Fibroblast of mammary gland (primary cell): ENCODE results near the gene FBXL20.
"Not testable (repeated sequence)": the region's sequence is repeated elsewhere in the genome, so short reads cannot be mapped to it uniquely, and the experiment has no call there.

ENCODE experiments used
- DNase-seq: peaks from one replicate; pipeline ENCODE4 v3.0.0-alpha.2; 2010; ENCODE audit warnings: low read depth
- H3K4me3 ChIP-seq: 2 replicates; pipeline ENCODE4 v1.5.1; 2011; ENCODE audit warnings: low read depth, mild to moderate bottlenecking, low read length, moderate library complexity; ENCODE audit not compliant: control insufficient read depth
- TF ChIP-seq, protein P1 (sequence below): conservative IDR thresholded peaks from 2 replicates; pipeline ENCODE4 v1.5.1; 2011; ENCODE audit warnings: low read depth, low read length, inconsistent platforms; ENCODE audit not compliant: control insufficient read depth, insufficient read depth

FBXL20 gene

DNA sequence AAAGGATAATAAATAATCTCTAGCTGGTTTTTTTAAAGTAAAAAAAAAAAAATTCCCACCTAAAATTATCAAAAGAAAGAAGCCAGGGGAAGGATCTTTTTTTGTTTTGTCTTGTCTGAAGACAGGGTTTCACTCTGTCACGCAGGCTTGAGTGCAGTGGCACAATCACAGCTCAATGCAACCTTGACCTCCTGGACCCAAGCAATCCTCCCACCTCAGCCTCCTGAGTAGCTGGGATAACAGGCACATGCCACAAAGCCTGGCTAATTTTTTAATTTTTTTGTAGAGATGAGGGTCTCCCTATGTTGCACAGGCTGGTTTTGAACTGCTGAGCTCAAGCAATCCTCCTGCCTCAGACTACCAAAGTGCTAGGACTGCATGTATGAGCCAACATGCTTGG, 97.2 kb downstream of the FBXL20 start:
- H3K4me3 ChIP-seq = no peak overlapping the region
- TF ChIP-seq, protein P1, sequence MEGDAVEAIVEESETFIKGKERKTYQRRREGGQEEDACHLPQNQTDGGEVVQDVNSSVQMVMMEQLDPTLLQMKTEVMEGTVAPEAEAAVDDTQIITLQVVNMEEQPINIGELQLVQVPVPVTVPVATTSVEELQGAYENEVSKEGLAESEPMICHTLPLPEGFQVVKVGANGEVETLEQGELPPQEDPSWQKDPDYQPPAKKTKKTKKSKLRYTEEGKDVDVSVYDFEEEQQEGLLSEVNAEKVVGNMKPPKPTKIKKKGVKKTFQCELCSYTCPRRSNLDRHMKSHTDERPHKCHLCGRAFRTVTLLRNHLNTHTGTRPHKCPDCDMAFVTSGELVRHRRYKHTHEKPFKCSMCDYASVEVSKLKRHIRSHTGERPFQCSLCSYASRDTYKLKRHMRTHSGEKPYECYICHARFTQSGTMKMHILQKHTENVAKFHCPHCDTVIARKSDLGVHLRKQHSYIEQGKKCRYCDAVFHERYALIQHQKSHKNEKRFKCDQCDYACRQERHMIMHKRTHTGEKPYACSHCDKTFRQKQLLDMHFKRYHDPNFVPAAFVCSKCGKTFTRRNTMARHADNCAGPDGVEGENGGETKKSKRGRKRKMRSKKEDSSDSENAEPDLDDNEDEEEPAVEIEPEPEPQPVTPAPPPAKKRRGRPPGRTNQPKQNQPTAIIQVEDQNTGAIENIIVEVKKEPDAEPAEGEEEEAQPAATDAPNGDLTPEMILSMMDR = no peak
- no peak for DNase-seq

DNA sequence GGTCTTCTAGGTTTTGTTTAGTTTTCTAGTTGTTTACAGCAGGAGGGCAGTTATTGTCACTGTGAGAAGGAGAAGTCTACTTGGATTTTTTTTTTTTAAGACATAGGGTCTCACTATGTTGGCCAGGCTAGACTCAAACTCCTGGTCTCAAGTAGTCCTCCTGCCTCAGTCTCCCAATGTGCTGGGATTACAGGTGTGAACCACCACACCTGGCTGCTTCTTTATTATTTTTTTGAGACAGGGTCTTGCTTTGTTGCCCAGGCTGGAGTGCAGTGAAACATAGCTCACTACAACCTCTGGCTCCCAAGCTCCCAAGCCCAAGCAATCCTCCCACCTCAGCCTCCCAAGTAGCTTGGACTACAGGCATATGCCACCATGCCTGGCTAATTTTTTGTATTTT, 107.4 kb downstream of the FBXL20 start:
- no peak overlapping the region for H3K4me3 ChIP-seq
- TF ChIP-seq, protein P1 = no peak
- no peak for DNase-seq

DNA sequence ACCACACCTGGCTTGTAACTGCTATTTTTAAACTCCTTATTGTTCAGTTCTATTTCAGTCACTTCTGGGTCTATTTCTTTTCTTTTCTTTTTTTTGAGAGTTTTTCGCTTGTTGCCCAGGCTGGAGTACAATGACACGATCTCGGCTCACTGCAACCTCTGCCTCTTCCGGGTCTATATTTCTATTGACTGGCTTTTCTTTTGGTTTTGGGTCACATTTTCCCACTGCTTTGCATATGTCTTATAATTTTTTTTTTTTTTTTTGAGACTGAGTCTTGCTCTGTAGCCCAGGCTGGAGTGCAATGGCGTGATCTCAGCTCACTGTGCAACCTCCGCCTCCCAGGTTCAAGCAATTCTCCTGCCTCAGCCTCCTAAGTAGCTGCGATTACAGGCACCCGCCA, 108.9 kb downstream of the FBXL20 start:
- not testable (repeated sequence) for DNase-seq, H3K4me3 ChIP-seq

DNA sequence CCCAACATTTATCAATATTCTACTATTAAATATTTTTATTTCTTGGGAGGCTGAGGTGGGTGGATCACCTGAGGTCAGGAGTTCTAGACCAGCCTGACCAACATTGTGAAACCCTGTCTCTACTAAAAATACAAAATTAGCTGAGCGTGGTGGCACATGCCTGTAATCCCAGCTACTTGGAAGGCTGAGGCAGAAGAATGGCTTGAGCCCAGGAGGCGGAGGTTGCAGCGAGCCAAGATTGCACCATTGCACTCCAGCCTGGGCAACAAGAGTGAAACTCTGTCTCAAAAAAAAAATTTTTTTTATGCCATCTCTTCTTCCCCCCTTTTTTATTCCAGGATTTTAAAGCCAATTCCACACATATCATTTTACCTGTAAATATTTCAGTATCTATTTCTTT, 114.9 kb downstream of the FBXL20 start:
- not testable (repeated sequence) for DNase-seq, H3K4me3 ChIP-seq

DNA sequence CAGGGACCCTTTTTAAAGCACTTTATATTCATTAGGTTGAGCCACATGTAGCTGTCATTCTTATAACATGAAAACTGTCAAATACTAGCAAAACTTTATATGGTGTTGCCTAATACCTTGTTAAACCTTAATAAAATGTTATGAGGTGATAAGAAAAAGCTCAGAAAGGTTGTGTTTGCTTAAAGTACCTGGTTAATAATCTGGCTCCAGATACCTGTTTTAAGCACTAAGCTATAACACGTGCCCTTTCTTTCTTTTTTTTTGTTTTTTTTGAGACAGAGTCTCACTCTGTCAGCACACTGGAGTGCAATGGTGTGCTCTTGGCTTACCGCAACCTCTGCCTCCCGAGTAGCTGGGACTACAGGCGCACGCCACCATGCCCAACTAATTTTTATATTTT, 116.7 kb downstream of the FBXL20 start:
- no peak for DNase-seq
- H3K4me3 ChIP-seq = no peak overlapping the region
- TF ChIP-seq, protein P1 = no peak

DNA sequence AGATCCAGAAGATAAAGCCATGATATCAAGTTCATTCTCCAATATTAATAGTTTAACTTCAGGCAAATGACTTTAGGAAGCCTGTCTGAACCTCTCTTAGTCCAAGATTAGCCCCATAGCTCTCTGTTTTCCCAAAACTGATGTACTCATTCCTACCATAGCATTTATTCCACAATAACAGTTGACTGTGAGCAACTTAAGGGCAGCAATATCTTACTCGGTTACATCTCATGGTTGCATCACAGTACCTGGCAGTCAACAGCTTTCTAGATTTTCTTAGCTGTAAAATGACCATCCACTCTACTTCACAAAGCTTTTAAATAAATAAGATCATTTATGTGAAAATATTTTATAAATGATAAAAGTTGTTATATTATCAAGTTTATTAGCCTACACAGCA, 117.5 kb downstream of the FBXL20 start:
- no peak for DNase-seq
- H3K4me3 ChIP-seq = no peak overlapping the region
- TF ChIP-seq, protein P1 = no peak

DNA sequence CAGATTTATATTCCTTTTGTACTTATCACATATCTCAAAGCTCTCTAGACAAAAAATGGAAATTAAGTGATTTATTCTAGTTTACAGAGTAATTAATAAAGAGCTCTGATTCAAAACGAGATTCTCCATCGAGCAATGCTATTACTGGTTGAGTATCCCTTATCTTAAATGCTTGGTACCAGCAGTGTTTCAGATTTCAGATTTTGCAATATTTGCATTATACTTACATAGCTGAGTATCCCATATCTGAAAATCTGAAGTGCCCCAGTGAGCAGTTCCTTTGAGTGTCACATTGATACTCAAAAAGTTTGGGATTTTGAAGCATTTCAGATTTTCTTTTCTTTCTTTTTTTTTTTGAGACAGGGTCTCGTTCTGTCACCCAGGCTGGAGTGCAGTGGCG, 118.3 kb downstream of the FBXL20 start:
- no peak overlapping the region for H3K4me3 ChIP-seq
- TF ChIP-seq, protein P1 = no peak
- no peak for DNase-seq

DNA sequence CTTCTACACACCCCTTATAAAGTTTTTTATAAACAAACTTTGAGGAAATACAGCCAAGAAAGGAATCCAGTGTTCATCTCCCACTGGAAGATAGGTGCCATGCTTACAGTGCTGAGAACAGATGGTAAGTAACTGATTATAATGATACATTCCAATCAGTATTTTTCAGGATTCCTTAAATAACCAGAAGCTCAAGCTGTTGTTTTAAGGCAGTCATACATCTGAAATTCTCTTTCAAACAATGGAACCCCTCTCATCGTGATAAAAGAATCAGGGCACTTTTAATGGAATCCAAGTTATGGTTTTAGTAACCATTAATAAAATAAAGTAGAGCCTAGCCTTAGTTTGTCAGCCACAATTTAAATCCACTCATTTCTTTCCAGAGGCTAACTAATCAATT, 119.6 kb downstream of the FBXL20 start:
- no peak overlapping the region for H3K4me3 ChIP-seq
- TF ChIP-seq, protein P1 = no peak
- no peak for DNase-seq

DNA sequence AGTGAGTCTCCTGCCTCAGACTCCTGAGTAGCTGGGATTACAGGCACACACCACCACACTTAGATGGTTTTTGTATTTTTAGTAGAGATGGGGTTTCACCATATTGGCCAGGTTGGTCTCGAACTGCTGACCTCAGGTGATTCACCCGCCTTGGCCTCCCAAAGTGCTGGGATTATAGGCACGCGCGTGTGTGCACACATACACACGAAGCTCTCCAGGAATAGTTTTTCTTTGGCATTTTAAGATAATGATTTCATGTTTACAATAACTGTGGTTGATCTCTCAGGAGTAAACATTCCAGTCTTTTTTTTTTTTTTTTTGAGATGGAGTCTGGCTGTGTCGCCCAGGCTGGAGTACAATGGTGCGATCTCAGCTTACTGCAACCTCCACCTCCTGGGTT, 123.2 kb downstream of the FBXL20 start:
- H3K4me3 ChIP-seq, DNase-seq: not testable (repeated sequence)
